Spleen (tissue), 7 donors: Measurements from ENCODE around the gene DAB2.

Experiments used
- POLR2A ChIP-seq, 3 donors: fragments of 450-650 bp; IDR thresholded peaks; one replicate each; pipeline ENCODE4 v1.5.1; 2017; ENCODE audit warnings: antibody characterized with exemption in 3 of 3, mild to moderate bottlenecking in 1 of 3
- POLR2AphosphoS5 ChIP-seq, 3 donors: sonication (generic); formaldehyde crosslinking; IDR thresholded peaks; one replicate each; pipeline ENCODE4 v1.5.1; 2017; ENCODE audit warnings: antibody characterized with exemption in 3 of 3
- TF ChIP-seq, protein P1 (sequence below), 11 experiments: fragments of 200-600 bp in 7 of 11; fragments of 450-650 bp in 4 of 11; sonication (generic) in 4 of 11; IDR thresholded peaks in 8 of 11; conservative IDR thresholded peaks in 3 of 11; 1 replicate in 7 of 11; 2 replicates in 4 of 11; pipeline versions ENCODE4 v1.4.0 to v1.8.0; 2016 to 2021; ENCODE audit warnings: antibody characterized with exemption in 11 of 11, inconsistent platforms in 4 of 11, mild to moderate bottlenecking in 1 of 11
- donor health status: DM: no; HTN: no; CAD: no; lungs with moderate emphysema.
- donor health status: DM: no; HTN: no; CAD: no.
- donor health status: DM: no; HTN: no; CAD: no.

DNA sequence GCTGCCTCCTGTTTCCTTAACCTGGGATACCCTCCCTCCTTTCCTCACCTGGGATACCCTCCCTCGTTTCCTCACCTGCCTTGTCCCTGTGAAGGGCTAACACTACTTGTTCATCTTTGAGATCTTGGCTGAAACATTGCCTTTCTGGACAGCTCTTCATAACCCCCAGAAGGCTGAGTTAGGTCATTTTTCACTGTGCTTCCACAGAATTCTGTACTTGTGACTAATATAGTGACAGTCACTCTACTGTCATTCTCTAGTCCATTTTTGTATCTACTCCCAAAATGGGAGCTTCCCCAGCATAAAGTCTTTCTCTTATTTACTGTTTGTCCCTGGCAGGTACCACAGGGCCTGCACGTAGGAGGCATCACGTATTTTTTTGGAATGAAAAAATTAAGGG is 21.5 kb upstream of the DAB2 start:
- TF ChIP-seq, protein P1, sequence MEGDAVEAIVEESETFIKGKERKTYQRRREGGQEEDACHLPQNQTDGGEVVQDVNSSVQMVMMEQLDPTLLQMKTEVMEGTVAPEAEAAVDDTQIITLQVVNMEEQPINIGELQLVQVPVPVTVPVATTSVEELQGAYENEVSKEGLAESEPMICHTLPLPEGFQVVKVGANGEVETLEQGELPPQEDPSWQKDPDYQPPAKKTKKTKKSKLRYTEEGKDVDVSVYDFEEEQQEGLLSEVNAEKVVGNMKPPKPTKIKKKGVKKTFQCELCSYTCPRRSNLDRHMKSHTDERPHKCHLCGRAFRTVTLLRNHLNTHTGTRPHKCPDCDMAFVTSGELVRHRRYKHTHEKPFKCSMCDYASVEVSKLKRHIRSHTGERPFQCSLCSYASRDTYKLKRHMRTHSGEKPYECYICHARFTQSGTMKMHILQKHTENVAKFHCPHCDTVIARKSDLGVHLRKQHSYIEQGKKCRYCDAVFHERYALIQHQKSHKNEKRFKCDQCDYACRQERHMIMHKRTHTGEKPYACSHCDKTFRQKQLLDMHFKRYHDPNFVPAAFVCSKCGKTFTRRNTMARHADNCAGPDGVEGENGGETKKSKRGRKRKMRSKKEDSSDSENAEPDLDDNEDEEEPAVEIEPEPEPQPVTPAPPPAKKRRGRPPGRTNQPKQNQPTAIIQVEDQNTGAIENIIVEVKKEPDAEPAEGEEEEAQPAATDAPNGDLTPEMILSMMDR (IDR thresholded peaks at IDR 0.05 in 8 of 11, conservative IDR thresholded peaks at IDR 0.05 in 3 of 11), result no peak
- TF ChIP-seq POLR2AphosphoS5 (IDR thresholded peaks at IDR 0.05) (no peak), POLR2A (IDR thresholded peaks at IDR 0.05) (no peak)
